SK-N-SH treated with all-trans-retinoic acid at 6 μM for 48 hours (cell line): Measurements from ENCODE around the gene LHX6.

Experiments
- ATAC-seq: fragments of 200-7000 bp; cut with Tn5 transposase; 3 replicates; pipeline ENCODE4 v1.9.1; 2020; ENCODE audit warnings: mild to moderate bottlenecking, moderate library complexity
- ARNTL ChIP-seq: fragments of 450-650 bp; formaldehyde crosslinking; IDR thresholded peaks from 2 replicates; pipeline ENCODE4 v1.5.0; 2020; ENCODE audit warnings: low read depth, mild to moderate bottlenecking, moderate library complexity, borderline replicate concordance
- BACH2 ChIP-seq: fragments of 250-450 bp; sonication (Bioruptor Pico); IDR thresholded peaks from 2 replicates; pipeline ENCODE4 v1.9.0; 2021; ENCODE audit warnings: mild to moderate bottlenecking, borderline replicate concordance
- CREB5 ChIP-seq: fragments of 250-450 bp; sonication (Bioruptor Pico); IDR thresholded peaks from 2 replicates; pipeline ENCODE4 v1.5.1; 2020; ENCODE audit warnings: low read depth, mild to moderate bottlenecking, moderate library complexity
- CSDC2 ChIP-seq: fragments of 250-450 bp; sonication (Bioruptor Pico); IDR thresholded peaks from 2 replicates; pipeline ENCODE4 v1.5.0; 2020; ENCODE audit warnings: mild to moderate bottlenecking, moderate library complexity
- CSRNP3 ChIP-seq: fragments of 250-450 bp; sonication (Bioruptor Pico); IDR thresholded peaks from 2 replicates; pipeline ENCODE4 v1.5.1; 2021; ENCODE audit warnings: mild to moderate bottlenecking, moderate library complexity
- ESRRG ChIP-seq: fragments of 250-450 bp; sonication (Bioruptor Pico); IDR thresholded peaks from 2 replicates; pipeline ENCODE4 v1.6.1; 2021; ENCODE audit warnings: mild to moderate bottlenecking
- GLIS3 ChIP-seq: fragments of 250-450 bp; sonication (Bioruptor Pico); IDR thresholded peaks from 2 replicates; pipeline ENCODE4 v1.5.0; 2020; ENCODE audit warnings: mild to moderate bottlenecking, moderate library complexity
- ISL1 ChIP-seq: fragments of 250-450 bp; sonication (Bioruptor Pico); IDR thresholded peaks from 2 replicates; pipeline ENCODE4 v2.1.2; 2022; ENCODE audit warnings: mild to moderate bottlenecking, moderate library complexity
- OSR1 ChIP-seq: fragments of 250-450 bp; sonication (Bioruptor Pico); IDR thresholded peaks from 2 replicates; pipeline ENCODE4 v1.8.0; 2022; ENCODE audit warnings: moderate library complexity, mild to moderate bottlenecking, inconsistent platforms
- POU6F1 ChIP-seq: fragments of 250-450 bp; sonication (Bioruptor Pico); IDR thresholded peaks from 2 replicates; pipeline ENCODE4 v1.8.0; 2021; ENCODE audit warnings: low read depth, mild to moderate bottlenecking, moderate library complexity, borderline replicate concordance
- PPARA ChIP-seq: fragments of 250-450 bp; sonication (Bioruptor Pico); IDR thresholded peaks from 2 replicates; pipeline ENCODE4 v1.5.0; 2020; ENCODE audit warnings: mild to moderate bottlenecking, borderline replicate concordance
- RARB ChIP-seq: fragments of 250-450 bp; sonication (Bioruptor Pico); IDR thresholded peaks from 2 replicates; pipeline ENCODE4 v1.8.0; 2021; ENCODE audit warnings: mild to moderate bottlenecking, moderate library complexity
- SNAI2 ChIP-seq: fragments of 250-450 bp; sonication (Bioruptor Pico); IDR thresholded peaks from 2 replicates; pipeline ENCODE4 v1.5.0; 2020; ENCODE audit warnings: mild to moderate bottlenecking, moderate library complexity
- TCF4 ChIP-seq: fragments of 250-450 bp; sonication (Bioruptor Pico); IDR thresholded peaks from 2 replicates; pipeline ENCODE4 v1.8.0; 2021; ENCODE audit warnings: mild to moderate bottlenecking, moderate library complexity, borderline replicate concordance
- TOX ChIP-seq: fragments of 250-450 bp; sonication (Bioruptor Pico); IDR thresholded peaks from 2 replicates; pipeline ENCODE4 v1.8.0; 2021; ENCODE audit warnings: mild to moderate bottlenecking, moderate library complexity, borderline replicate concordance
- ZC3H10 ChIP-seq: fragments of 250-450 bp; sonication (Bioruptor Pico); IDR thresholded peaks from 2 replicates; pipeline ENCODE4 v1.5.1; 2021; ENCODE audit warnings: mild to moderate bottlenecking, moderate library complexity
- ZFP3 ChIP-seq: fragments of 250-450 bp; sonication (Bioruptor Pico); IDR thresholded peaks from 2 replicates; pipeline ENCODE4 v1.5.0; 2020; ENCODE audit warnings: mild to moderate bottlenecking, moderate library complexity
- ZFP30 ChIP-seq: fragments of 450-650 bp; formaldehyde crosslinking; IDR thresholded peaks from 2 replicates; pipeline ENCODE4 v1.5.0; 2022; ENCODE audit warnings: mild to moderate bottlenecking, moderate library complexity
- ZNF70 ChIP-seq: fragments of 450-650 bp; formaldehyde crosslinking; IDR thresholded peaks from 2 replicates; pipeline ENCODE4 v1.5.0; 2020; ENCODE audit warnings: mild to moderate bottlenecking, moderate library complexity
- ZNF8 ChIP-seq: fragments of 450-650 bp; formaldehyde crosslinking; IDR thresholded peaks from 2 replicates; pipeline ENCODE4 v1.5.0; 2020; ENCODE audit warnings: mild to moderate bottlenecking, moderate library complexity
- TF ChIP-seq, protein P1 (sequence below): fragments of 250-450 bp; sonication (Bioruptor Pico); IDR thresholded peaks from 2 replicates; pipeline ENCODE4 v1.5.0; 2020; ENCODE audit warnings: mild to moderate bottlenecking, moderate library complexity
- TF ChIP-seq, protein P2 (sequence below): fragments of 250-450 bp; sonication (Bioruptor Pico); IDR thresholded peaks from 2 replicates; pipeline ENCODE4 v1.8.0; 2020; ENCODE audit warnings: mild to moderate bottlenecking, moderate library complexity, borderline replicate concordance

LHX6 gene

DNA sequence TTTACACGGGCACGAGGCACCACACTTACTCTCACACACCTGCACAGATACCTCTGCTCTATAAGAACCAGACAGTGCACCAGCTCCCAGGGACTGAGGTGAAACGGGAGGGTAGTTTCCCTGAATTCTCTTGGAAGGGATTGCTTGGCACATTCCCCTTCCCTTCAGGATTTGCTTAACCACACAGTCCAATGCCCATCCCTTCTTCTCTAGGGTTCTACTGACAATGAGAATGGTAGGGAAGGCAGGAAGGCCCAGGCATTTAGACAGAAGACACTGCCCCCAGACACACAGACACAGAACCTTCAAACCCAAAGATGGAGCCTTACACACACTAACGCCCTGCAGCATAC is 704 bp upstream of the LHX6 start:
- TF ChIP-seq CSRNP3 (CRISPR knock-in tag), result no peak
- no peak for TF ChIP-seq ZFP3
- TF ChIP-seq BACH2 (CRISPR knock-in tag), result no peak
- TF ChIP-seq RARB, result no peak
- no peak for TF ChIP-seq ISL1 (CRISPR knock-in tag)
- TF ChIP-seq ZNF8 (CRISPR knock-in tag), result no peak
- no peak for TF ChIP-seq ESRRG (CRISPR knock-in tag)
- TF ChIP-seq PPARA (CRISPR knock-in tag), result no peak
- TF ChIP-seq TOX, result no peak
- no peak for TF ChIP-seq ZFP30 (CRISPR knock-in tag)
- TF ChIP-seq, protein P1, sequence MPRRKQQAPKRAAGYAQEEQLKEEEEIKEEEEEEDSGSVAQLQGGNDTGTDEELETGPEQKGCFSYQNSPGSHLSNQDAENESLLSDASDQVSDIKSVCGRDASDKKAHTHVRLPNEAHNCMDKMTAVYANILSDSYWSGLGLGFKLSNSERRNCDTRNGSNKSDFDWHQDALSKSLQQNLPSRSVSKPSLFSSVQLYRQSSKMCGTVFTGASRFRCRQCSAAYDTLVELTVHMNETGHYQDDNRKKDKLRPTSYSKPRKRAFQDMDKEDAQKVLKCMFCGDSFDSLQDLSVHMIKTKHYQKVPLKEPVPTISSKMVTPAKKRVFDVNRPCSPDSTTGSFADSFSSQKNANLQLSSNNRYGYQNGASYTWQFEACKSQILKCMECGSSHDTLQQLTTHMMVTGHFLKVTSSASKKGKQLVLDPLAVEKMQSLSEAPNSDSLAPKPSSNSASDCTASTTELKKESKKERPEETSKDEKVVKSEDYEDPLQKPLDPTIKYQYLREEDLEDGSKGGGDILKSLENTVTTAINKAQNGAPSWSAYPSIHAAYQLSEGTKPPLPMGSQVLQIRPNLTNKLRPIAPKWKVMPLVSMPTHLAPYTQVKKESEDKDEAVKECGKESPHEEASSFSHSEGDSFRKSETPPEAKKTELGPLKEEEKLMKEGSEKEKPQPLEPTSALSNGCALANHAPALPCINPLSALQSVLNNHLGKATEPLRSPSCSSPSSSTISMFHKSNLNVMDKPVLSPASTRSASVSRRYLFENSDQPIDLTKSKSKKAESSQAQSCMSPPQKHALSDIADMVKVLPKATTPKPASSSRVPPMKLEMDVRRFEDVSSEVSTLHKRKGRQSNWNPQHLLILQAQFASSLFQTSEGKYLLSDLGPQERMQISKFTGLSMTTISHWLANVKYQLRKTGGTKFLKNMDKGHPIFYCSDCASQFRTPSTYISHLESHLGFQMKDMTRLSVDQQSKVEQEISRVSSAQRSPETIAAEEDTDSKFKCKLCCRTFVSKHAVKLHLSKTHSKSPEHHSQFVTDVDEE, result no peak
- TF ChIP-seq ARNTL, result no peak
- TF ChIP-seq CREB5 (CRISPR knock-in tag), result no peak
- no peak for TF ChIP-seq TCF4 (CRISPR knock-in tag)
- TF ChIP-seq CSDC2 (CRISPR knock-in tag), result no peak

GRCh38 chr9:122228191-122228567 is 578 bp downstream of the LHX6 start:
- no peak for TF ChIP-seq ZFP3
- TF ChIP-seq ARNTL, result no peak
- peak; percentile 17; the same call in 1 of the 3 replicates for ATAC-seq

More for the DNA sequence above, 704 bp upstream of the LHX6 start:
- no peak for ATAC-seq

DNA sequence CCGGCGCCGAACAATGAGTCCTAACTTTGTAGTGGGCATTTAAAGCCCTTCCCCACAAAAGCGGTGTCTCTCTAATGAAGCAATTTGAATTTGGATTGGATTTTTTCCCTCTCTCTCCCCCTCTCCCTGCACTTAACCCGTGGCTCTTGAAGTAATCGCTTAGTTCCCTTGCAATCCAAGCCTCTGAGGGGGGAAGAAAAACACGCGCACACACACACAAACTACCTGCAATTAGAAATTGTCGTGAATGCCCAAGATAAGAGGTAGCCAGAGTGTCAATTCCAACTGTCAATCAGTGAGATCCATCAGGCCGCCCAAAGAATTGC is 1.2 kb downstream of the LHX6 start:
- ATAC-seq, result no peak
- TF ChIP-seq POU6F1 (CRISPR knock-in tag) (no peak), TOX (no peak), PPARA (CRISPR knock-in tag) (no peak), SNAI2 (CRISPR knock-in tag) (no peak), TCF4 (CRISPR knock-in tag) (no peak), CSRNP3 (CRISPR knock-in tag) (no peak), ZC3H10 (CRISPR knock-in tag) (no peak), ZNF70 (CRISPR knock-in tag) (no peak), ZNF8 (CRISPR knock-in tag) (no peak), OSR1 (no peak), BACH2 (CRISPR knock-in tag) (no peak), GLIS3 (CRISPR knock-in tag) (no peak), ZFP30 (CRISPR knock-in tag) (no peak), CSDC2 (CRISPR knock-in tag) (no peak), CREB5 (CRISPR knock-in tag) (no peak), ARNTL (no peak), ZFP3 (no peak)
- TF ChIP-seq, protein P1, result no peak
- TF ChIP-seq, protein P2, sequence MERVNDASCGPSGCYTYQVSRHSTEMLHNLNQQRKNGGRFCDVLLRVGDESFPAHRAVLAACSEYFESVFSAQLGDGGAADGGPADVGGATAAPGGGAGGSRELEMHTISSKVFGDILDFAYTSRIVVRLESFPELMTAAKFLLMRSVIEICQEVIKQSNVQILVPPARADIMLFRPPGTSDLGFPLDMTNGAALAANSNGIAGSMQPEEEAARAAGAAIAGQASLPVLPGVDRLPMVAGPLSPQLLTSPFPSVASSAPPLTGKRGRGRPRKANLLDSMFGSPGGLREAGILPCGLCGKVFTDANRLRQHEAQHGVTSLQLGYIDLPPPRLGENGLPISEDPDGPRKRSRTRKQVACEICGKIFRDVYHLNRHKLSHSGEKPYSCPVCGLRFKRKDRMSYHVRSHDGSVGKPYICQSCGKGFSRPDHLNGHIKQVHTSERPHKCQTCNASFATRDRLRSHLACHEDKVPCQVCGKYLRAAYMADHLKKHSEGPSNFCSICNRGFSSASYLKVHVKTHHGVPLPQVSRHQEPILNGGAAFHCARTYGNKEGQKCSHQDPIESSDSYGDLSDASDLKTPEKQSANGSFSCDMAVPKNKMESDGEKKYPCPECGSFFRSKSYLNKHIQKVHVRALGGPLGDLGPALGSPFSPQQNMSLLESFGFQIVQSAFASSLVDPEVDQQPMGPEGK (CRISPR knock-in tag), result no peak
